GM12874 (cell line): ENCODE measurements around the gene SNX24.

Source experiments
- TF ChIP-seq, protein P1 (sequence below): IDR thresholded peaks from 2 replicates; pipeline ENCODE4 v1.5.1; 2011; ENCODE audit warnings: low read depth, mild to moderate bottlenecking, control low read depth, low read length, moderate library complexity; ENCODE audit not compliant: insufficient read depth

The SNX24 gene

DNA sequence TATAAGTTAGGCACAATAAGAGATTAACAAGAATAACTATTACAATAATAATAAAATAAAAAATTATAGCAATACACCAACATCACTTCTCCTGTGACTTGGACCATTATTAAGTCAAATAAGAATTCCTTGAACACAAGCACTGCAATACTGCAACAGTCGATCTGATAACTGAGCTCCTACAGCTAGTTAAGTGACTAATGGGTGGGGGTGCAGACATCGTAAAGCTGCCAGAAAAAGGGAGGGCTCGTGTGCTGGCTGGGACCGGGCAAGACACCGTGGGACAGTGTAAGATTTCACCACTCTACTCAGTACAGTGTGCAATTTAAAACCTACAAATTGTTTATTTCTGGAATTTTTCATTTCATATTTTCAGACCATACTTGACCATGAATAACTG is 78.8 kb downstream of the SNX24 start:
- TF ChIP-seq, protein P1, sequence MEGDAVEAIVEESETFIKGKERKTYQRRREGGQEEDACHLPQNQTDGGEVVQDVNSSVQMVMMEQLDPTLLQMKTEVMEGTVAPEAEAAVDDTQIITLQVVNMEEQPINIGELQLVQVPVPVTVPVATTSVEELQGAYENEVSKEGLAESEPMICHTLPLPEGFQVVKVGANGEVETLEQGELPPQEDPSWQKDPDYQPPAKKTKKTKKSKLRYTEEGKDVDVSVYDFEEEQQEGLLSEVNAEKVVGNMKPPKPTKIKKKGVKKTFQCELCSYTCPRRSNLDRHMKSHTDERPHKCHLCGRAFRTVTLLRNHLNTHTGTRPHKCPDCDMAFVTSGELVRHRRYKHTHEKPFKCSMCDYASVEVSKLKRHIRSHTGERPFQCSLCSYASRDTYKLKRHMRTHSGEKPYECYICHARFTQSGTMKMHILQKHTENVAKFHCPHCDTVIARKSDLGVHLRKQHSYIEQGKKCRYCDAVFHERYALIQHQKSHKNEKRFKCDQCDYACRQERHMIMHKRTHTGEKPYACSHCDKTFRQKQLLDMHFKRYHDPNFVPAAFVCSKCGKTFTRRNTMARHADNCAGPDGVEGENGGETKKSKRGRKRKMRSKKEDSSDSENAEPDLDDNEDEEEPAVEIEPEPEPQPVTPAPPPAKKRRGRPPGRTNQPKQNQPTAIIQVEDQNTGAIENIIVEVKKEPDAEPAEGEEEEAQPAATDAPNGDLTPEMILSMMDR: no peak

DNA sequence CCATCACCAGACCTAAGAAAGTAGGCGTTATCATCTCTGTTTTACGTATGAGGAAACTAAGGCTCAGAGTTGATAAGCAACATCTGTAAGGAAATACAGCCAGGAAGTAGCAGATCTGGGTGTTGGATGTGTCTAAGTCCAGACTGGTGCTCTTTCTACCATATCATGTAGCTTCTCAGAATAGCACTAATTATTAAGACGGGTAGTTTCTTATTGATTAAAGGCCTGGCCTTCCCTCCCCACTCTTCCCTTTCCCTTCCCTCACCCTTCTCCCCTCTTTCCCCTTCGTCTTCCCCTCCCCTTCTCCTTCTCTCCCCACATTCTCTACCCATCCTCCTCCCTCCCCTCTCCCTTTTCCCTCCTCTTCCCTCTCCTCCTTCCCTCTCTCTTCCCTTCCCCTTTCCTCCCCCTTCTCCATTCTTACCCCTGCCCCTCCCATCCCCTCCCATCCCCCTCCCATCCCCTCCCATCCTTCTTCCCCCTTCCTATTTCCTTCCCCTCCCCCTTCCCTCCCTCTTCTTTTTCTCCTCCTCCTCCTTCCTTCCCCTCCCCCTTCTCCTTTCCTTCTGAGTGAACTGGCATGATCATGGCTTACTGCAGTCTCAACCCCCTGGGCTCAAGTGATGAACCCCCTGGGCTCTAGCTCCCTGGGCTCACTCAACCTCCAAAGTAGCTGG is 79.4 kb downstream of the SNX24 start:
- TF ChIP-seq, protein P1: no peak

DNA sequence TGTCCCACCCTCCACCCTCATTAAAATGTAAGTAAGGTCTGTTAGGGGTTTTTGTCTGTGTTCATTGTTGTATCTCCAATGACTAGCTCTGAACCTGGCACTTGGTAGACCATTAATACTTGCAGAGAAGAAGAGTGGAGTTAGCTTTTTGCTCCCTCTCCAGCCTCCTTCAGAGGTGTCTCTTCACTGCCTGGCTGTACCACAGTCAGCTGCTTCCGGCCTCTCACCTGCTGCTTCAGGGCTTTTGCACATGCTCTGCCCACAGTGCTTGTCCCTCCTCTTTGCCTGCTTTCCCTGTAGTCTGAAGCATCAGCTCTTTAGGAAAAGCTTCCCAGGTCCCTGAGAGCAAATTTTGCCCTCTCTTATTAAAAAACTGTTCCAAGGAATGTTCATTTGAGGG is 83.6 kb downstream of the SNX24 start:
- TF ChIP-seq, protein P1: no peak

DNA sequence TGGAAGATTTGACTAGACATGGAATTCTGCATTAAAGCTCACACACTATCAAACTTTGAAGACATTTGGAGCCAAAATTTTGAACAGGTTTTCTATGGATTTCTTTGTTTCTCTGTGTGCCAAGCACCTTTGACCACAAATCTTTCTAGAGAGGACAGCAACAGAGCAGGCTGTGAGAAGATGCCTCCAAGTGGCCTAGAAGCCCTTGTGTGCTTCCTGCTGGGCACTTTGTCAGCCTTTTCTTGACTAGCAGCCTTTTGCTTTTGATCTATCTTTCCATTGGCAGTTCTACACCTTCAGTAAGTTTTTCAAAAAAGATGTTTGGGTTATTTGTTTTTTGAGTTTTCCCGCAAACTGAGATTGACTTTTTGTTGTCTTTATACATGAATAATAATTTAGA is 84.6 kb downstream of the SNX24 start:
- TF ChIP-seq, protein P1: no peak

DNA sequence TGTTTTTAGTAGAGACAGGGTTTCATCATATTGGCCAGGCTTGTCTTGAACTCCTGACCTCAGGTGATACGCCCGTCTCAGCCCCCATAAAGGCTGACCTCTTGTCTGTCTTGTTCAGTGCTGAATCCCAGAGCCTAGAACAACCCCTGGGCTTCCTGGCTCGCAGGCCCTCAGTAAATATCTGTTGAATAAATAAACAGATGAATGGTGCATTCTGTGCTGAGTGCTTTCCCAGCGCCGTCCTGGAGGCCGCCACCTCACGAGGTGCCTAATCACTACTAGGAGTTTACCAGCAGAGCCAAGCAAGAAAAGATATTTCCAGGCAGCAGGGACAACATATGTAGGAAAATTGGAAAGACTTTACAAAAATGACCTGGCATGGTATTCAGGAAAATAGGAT is 88.5 kb downstream of the SNX24 start:
- TF ChIP-seq, protein P1: no peak

DNA sequence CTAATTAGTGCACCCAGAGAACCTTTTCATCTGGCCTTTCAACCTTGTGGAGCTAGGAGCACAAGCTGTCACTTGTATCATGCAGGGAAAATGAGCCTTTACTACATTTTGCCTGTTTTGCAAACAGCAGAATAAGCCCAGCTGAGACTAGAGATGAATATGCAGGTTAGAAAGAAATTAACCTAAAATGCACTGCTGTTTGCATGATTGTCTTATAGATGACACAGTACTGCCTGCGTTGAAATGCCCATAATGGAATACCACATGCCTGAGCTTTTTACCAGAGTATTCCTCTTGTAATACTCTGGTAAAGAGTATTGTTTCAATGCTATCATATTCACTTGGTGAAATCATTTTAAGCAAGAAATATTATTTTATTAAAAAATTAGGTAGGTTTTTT is 90.7 kb downstream of the SNX24 start:
- TF ChIP-seq, protein P1: no peak

DNA sequence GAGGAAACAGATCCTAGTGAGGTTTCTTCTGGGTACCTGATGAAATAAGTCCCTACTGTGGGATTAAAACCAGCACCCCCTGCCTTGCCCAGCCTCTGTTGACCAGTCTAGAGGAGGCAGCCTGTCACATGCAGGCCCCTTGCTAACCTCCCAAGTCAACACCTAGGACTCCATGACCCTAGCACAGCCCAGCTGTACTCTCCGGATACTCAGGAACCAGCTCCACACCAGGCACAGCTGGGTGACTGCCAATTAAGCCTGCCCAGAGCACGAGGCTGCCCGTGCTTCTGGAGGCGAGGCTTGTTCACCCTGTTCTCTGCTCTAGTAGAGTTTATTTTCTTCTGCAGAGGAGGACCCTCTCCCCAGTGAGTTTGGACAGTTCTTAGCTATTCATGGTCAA is 92.5 kb downstream of the SNX24 start:
- TF ChIP-seq, protein P1: no peak
